OCI-LY7 (cell line): ENCODE results near the gene TGM1. TPM values are rescaled to one million over a fixed set of nuclear protein-coding genes. Genes with fewer than 3 reads are reported as not detected.

Experiments
- BruUV-seq: library from RNA; stranded (reverse); fragments of 400-500 nt; replicated peaks from 2 replicates; lab custom pipeline; 2021; lab: Mats Ljungman, UMichigan
- CTCF ChIA-PET: fragments of 300-600 bp; sonication (Branson Sonifier 250); formaldehyde crosslinking; loops from one replicate; lab custom pipeline; 2022; ENCODE audit warnings: antibody characterized with exemption; ENCODE audit not compliant: unreplicated experiment; lab: Charles Lee
- POLR2A ChIA-PET: fragments of 300-600 bp; sonication (Branson Sonifier 250); formaldehyde crosslinking; loops from one replicate; lab custom pipeline; 2022; ENCODE audit warnings: antibody characterized with exemption; lab: Charles Lee
- DNase-seq: peaks from one replicate; pipeline ENCODE4 v3.0.0-alpha.2; 2015; ENCODE audit warnings: low spot score
- H2AFZ ChIP-seq: fragments of 200-600 bp; sonication (generic), shearing (Covaris generic); 2 replicates; pipeline ENCODE4 v1.6.1; 2014; ENCODE audit warnings: mild to moderate bottlenecking, antibody characterized with exemption, low read length, moderate library complexity
- H3K27ac ChIP-seq: fragments of 200-600 bp; sonication (generic); 2 replicates; pipeline ENCODE4 v1.5.1; 2014; ENCODE audit warnings: mixed run types, low read depth, mild to moderate bottlenecking, moderate library complexity, low read length, inconsistent platforms; ENCODE audit not compliant: poor library complexity, severe bottlenecking
- H3K36me3 ChIP-seq: fragments of 200-600 bp; sonication (generic); 2 replicates; pipeline ENCODE4 v1.6.1; 2014; ENCODE audit warnings: mild to moderate bottlenecking, antibody characterized with exemption, low read length, moderate library complexity, mixed read lengths; ENCODE audit not compliant: insufficient read depth
- H3K4me1 ChIP-seq: fragments of 200-600 bp; sonication (generic); 2 replicates; pipeline ENCODE4 v1.5.1; 2014; ENCODE audit warnings: mild to moderate bottlenecking, low read length; ENCODE audit not compliant: insufficient read depth, poor library complexity, severe bottlenecking
- H3K4me2 ChIP-seq: fragments of 200-600 bp; sonication (generic); 2 replicates; pipeline ENCODE4 v1.6.1; 2014; ENCODE audit warnings: mild to moderate bottlenecking, low read length
- H3K4me3 ChIP-seq: fragments of 200-600 bp; sonication (generic); 2 replicates; pipeline ENCODE4 v1.5.1; 2014; ENCODE audit warnings: mild to moderate bottlenecking, low read depth, low read length; ENCODE audit not compliant: poor library complexity, severe bottlenecking
- H3K79me2 ChIP-seq: fragments of 200-600 bp; sonication (generic); 2 replicates; pipeline ENCODE4 v1.6.1; 2016; ENCODE audit warnings: low read depth, mild to moderate bottlenecking, low read length, moderate library complexity, mixed read lengths; ENCODE audit not compliant: insufficient read depth
- H3K9me2 ChIP-seq: fragments of 200-600 bp; sonication (generic); 2 replicates; pipeline ENCODE4 v1.6.1; 2016; ENCODE audit warnings: mild to moderate bottlenecking, low read length, mixed read lengths; ENCODE audit not compliant: insufficient read depth
- H3K9me3 ChIP-seq: fragments of 200-600 bp; sonication (generic); 2 replicates; pipeline ENCODE4 v1.6.1; 2014; ENCODE audit warnings: mild to moderate bottlenecking, mixed run types, low read length, mixed read lengths
- H4K20me1 ChIP-seq: fragments of 200-600 bp; sonication (generic); 2 replicates; pipeline ENCODE4 v1.6.1; 2014; ENCODE audit warnings: mild to moderate bottlenecking, antibody characterized with exemption, low read length, moderate library complexity, mixed read lengths; ENCODE audit not compliant: insufficient read depth
- CTCF ChIP-seq: fragments of 200-600 bp; sonication (generic); conservative IDR thresholded peaks from 2 replicates; pipeline ENCODE4 v1.5.1; 2014; ENCODE audit warnings: mild to moderate bottlenecking, antibody characterized with exemption, low read length, moderate library complexity, mixed read lengths
- EZH2phosphoT487 ChIP-seq: fragments of 200-600 bp; sonication (generic); IDR thresholded peaks from 2 replicates; pipeline ENCODE4 v1.6.1; 2018; ENCODE audit warnings: low read depth, borderline replicate concordance, mild to moderate bottlenecking, mixed run types, antibody characterized with exemption, low read length, moderate library complexity, mixed read lengths
- intact Hi-C: fragments of 100-400 bp; cut with micrococcal nuclease; formaldehyde crosslinking; loops from one replicate; pipeline ENCODE4 v1.10.0; 2022; ENCODE audit not compliant: unreplicated experiment
- total RNA-seq, 2 experiments: library from RNA; depleted of rRNA in 1 of 2; stranded (reverse); fragments of >200 nt in 1 of 2; shearing (Covaris generic) in 1 of 2; gene quantifications; 2 replicates each; pipeline ENCODE4 v1.2.3, GENCODE V29; 2014 to 2022

Gene TGM1
- total RNA-seq, 2 experiments from 2014 or later = 5.2 to 5.4 TPM

GRCh38 chr14:24241829-24242443 is 21.0 kb downstream of the TGM1 start:
- Histone ChIP-seq H3K36me3 (peaks cover 43% of the 10 kb centered on the region), H2AFZ (peak overlapping the region; percentile 52; the same call in 1 of the 2 replicates), H3K9me3 (no peaks in the 10 kb centered on the region), H3K4me2 (peak overlapping the region; percentile 92), H3K9me2 (no peaks in the 10 kb centered on the region), H3K27ac (peak overlapping the region; percentile 90), H3K4me3 (peak overlapping the region; percentile 82), H4K20me1 (no peaks in the 10 kb centered on the region), H3K79me2 (peaks cover 16% of the 10 kb centered on the region; the same call in 1 of the 2 replicates), H3K4me1 (peaks cover 28% of the 10 kb centered on the region)
- BruUV-seq = TSS peak; percentile 60
- POLR2A ChIA-PET = interaction anchor here (0.7 to 2.3 kb wide), 25 partner anchors 9 to 200 kb away, joined by 3 to 25 read pairs (median 5); partner anchors contain the start of genes CHMP4A, DCAF11, DHRS1 and EMC9
- intact Hi-C loops = loop anchor here (1.0 to 5.0 kb wide), 5 partner anchors 29 to 230 kb away; partner anchors contain the start of genes IPO4 and RABGGTA
- peak; percentile 96 for DNase-seq
- TF ChIP-seq EZH2phosphoT487 (no peak), CTCF (peak; percentile 35; the same call in 1 of the 2 replicates)
- CTCF ChIA-PET = interaction anchor here (0.8 to 2.2 kb wide), 6 partner anchors 22 to 95 kb away, joined by 3 to 17 read pairs (median 6); partner anchors contain the start of genes CIDEB, DHRS1, NOP9 and PSME2

- POLR2A ChIA-PET = interaction anchor here (0.6 to 1.1 kb wide), 3 partner anchors 27 to 1264 kb away, joined by 3 to 4 read pairs (median 3); partner anchors contain the start of gene CHMP4A
Measured at GRCh38 chr14:24240110-24240918, 22.7 kb downstream of the TGM1 start.

More at GRCh38 chr14:24240110-24240918, 22.7 kb downstream of the TGM1 start:
- no peak overlapping the region for H3K27ac ChIP-seq
- DNase-seq = no peak
- intact Hi-C loops = loop anchor here (5.0 kb wide), 1 partner anchor 228 kb away; no protein-coding TSS in a partner anchor
- H3K9me3 ChIP-seq = no peaks in the 10 kb centered on the region
- peaks cover 16% of the 10 kb centered on the region; the same call in 1 of the 2 replicates for H3K79me2 ChIP-seq
- no peaks in the 10 kb centered on the region for H3K9me2 ChIP-seq
- H3K36me3 ChIP-seq = peaks cover 59% of the 10 kb centered on the region
- CTCF ChIA-PET = no interaction called here
- TF ChIP-seq CTCF = no peak
- no peak for TF ChIP-seq EZH2phosphoT487
- H3K4me1 ChIP-seq = peaks cover 25% of the 10 kb centered on the region
- H2AFZ ChIP-seq = no peak overlapping the region
- H3K4me3 ChIP-seq = no peak overlapping the region
- peak overlapping the region; percentile 92; the same call in 1 of the 2 replicates for H3K4me2 ChIP-seq
- BruUV-seq = no TSS peak
- H4K20me1 ChIP-seq = no peaks in the 10 kb centered on the region
